A673 (cell line): Measurements from ENCODE around the gene CLRN1.

Source experiments
- CTCF ChIP-seq: fragments of 300-800, 200-600 bp; sonication (generic); conservative IDR thresholded peaks from 2 replicates; pipeline ENCODE4 v1.5.1; 2017; ENCODE audit warnings: low read depth, mild to moderate bottlenecking, antibody characterized with exemption, low read length, moderate library complexity, mixed read lengths
- EZH2 ChIP-seq: fragments of 200-600 bp; sonication (generic); IDR thresholded peaks from 2 replicates; pipeline ENCODE4 v1.6.1; 2017; ENCODE audit warnings: borderline replicate concordance, low read depth, mild to moderate bottlenecking, mixed read lengths, antibody characterized with exemption, low read length; ENCODE audit not compliant: poor library complexity, severe bottlenecking

GRCh38 chr3:151014501-151015018, 42.0 kb upstream of the CLRN1 start:
- no peak for TF ChIP-seq CTCF
- no peak for TF ChIP-seq EZH2
